Stimulated activated CD8-positive, alpha-beta memory T cell treated with anti-CD3 and anti-CD28 coated beads, Interleukin-12 subunit alpha, Interleukin-12 subunit beta, amount 100 ng/mL, for 24 hours (primary cell): ENCODE measurements around the gene C1orf115.
"Not testable (repeated sequence)": the region's sequence is repeated elsewhere in the genome, so short reads cannot be mapped to it uniquely, and the experiment has no call there.

Source experiments
- DNase-seq: peaks from one replicate; pipeline ENCODE4 v3.0.0-alpha.2; 2020; ENCODE audit errors: extremely low read depth

Gene C1orf115

GRCh38 chr1:220694866-220695382 is 4.8 kb downstream of the C1orf115 start:
- DNase-seq: no peak

DNA sequence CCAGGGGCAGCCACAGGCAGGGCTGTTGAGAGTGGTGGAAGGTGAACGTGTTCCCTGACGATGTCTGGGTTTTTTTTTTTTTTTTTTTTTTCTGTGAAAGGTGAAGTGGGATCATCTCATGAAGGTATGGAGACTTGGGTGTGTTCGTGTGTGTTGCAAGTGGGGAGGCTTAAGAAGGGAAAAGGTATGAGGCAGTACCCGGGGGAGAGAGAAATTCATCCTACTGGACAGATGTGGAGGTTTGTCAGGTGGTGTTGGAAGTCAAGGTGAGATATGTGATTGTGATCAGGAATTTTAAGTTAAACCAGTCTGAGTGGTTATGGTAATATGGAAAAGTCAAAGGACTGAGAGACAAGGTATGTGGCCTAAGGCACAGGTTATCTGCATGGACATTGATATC is 5.3 kb downstream of the C1orf115 start:
- no peak for DNase-seq

DNA sequence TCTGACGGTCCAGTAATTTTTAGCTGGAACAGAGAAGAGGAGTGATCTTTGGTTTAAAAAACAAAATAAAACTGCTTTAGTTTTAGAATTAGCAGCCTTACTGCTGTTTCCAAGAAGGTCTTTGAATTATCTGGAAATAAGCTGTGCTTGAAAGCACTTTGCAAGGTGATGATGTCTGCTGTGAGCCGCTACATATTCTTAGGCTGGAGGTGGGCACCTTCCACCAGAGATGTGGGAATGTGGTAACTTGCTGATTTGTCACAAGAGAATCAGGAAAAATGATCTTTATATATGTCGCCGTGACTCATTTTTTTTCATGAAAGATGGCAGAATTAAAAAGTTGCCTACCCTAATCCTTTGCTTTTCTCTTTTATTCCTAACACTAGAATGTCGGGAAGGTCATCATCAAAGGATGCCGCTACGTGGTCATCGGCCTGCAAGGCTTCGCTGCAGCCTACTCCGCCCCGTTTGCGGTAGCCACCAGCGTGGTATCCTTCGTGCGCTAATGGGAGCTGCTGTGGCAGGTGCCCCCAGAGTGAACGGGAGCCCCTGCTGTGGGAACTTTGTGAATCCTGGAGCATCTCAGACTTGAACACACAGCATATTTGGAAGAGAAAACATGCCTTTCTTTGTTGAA is 6.2 kb downstream of the C1orf115 start:
- DNase-seq: no peak

- no peak for DNase-seq
Observed at GRCh38 chr1:220696863-220697231, 6.7 kb downstream of the C1orf115 start.

GRCh38 chr1:220697326-220697725 is 7.2 kb downstream of the C1orf115 start:
- no peak for DNase-seq

- no peak for DNase-seq
Observed at GRCh38 chr1:220698607-220699016, 8.4 kb downstream of the C1orf115 start.

DNA sequence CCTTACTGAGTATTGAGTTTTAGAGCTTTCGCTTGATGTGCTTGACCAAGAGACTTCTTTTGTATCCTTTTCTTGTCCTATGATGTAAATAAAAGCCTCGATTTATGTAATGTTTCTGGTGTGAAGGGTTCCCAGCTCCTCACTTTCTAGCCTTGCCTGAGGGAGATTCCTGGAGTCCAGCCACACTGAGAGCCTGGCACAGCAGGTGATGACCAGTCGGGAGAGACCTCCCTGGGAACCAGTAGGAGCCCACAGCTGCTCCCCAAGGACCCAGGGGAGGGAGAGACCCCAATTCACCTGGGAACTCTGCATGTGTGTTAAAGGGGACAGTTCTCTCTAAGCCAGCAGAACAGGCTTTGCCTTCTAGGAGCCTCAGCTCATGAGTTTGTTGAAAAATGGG is 8.9 kb downstream of the C1orf115 start:
- no peak for DNase-seq

DNA sequence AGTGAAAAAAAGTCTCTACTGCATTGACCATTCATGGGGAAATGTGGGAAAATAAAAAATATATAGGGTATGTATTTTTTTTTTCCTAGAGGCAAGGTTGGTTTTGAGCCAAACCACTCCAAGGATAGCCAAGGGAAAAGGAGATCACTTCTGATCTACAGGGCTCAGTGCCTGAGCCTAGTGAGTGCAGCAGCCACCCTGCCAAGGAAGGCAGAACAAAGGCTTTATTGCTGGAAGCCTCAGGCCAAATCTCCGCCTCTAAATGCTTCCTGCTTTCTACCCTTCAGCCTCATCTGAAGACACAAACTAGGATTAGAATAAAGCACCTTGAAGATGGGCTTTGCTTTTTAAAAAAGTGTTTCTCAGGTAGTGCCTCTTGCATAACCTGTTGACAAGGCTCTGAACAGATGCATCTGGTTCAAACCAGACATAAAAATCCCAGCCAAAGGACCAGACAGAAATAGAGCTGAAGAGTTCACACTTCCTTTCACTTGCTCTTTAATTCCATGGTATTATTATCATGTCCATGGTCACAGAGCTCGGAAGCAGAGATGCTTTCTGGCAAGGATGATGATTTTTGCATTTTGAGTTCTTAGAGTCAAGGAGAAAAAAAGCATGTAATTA is 10.5 kb downstream of the C1orf115 start:
- DNase-seq: no peak

DNA sequence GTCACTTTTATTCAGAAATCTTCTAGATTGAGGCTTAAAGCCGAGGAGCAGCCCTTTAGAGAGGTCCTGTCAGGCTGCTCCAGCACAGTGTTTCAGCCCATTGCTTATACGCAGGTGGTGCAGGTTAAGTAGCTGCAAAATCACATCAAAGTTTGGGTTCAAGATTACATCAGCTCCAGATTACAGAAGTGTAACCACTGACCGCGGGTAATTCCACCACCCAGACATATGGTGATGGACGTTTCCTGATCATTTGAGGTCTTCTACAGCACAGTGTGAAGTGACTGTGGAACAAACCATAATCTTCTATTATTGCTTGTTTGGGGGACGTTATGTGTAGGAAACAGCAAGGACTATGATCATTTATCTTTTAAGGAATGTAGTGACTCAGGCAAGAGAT is 11.8 kb downstream of the C1orf115 start:
- DNase-seq: no peak

DNA sequence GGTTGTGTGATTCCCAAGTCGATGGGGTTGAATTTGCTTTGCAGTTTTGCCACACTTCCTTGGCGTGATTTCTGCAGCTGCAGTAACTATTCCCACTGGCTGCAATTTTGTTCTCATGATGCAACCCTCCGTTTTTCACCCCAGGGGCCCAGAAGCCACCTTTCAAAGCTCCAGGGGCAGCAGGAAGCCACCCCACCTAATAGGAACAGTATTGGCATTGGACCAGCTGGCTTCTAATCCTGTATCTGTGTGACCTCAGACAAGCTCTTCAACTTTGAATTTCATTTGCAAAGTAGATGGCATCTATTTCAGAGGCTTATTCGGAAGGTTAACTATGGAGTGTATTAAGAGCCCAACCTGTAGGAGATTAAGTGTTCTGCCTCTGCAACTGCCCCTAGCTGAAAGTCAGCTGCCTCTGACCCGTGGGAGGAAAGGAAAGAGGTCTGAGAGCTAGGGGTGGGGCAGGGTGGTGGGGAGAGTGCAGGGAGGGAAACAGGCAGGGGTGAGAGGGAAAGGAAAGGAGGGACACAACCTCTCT is 12.6 kb downstream of the C1orf115 start:
- no peak for DNase-seq

DNA sequence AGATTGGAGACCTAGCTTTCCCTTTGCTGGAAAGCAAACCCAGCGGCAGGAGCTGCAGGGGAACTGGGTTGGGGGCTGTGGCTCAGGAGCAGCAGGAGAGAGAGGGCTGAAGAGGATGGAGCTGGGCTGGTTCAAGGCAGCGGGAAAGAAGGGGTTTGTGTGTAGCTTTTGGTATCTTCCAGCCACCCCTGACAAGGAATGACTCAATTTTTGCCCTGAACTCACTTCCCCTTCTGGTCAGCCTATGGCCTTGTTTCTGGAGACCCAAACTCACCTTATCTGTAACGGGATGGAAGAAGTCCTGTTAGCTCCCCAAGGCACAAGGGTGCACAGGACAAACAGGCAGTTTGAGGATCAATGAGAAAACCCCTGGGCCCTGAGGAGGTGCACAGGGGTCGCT is 13.1 kb downstream of the C1orf115 start:
- DNase-seq: no peak

DNA sequence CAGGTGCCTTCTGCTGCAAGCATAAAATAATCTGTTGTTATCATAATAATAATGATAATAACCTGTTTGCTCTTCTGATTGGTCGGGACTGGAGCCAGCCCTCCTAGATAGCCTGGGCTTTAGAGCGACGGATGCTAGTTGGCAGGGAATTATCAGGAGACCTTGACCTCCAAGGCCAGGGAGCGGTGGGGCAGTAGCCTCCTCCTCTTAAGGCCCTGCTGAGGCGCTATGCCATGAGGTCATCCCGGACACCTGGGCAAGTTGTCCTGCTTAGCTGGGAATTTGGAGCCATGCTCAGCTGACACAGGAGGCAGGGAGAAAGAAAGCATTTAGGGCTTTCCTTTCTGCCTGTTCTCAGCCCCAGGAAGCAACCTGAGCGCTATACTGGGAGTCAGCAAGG is 15.6 kb downstream of the C1orf115 start:
- no peak for DNase-seq

- DNase-seq: no peak
Observed at GRCh38 chr1:220706480-220706879, 16.3 kb downstream of the C1orf115 start.

GRCh38 chr1:220707160-220707559 is 17.0 kb downstream of the C1orf115 start:
- DNase-seq: no peak

DNA sequence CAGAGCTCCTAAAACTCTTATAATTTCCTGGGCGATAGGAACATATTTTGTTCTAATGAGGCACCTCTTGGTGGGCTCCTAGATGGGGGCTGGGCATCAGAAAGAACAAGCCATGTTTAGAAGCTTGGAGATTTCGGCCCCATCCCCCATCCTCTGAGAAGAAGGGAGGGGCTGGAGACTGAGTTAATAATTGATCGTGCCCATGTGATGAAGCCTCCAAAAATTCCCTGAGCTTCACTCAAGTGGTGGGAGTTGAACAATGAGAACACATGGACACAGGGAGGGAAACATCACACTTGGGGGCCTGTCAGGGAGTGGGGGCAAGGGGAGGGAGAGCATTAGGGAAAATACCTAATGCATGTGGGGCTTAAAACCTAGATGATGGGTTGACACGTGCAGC is 18.1 kb downstream of the C1orf115 start:
- DNase-seq: no peak

GRCh38 chr1:220708936-220709801 is 19.0 kb downstream of the C1orf115 start:
- no peak for DNase-seq

GRCh38 chr1:220710333-220710732 is 20.2 kb downstream of the C1orf115 start:
- no peak for DNase-seq

- DNase-seq: no peak
Observed at GRCh38 chr1:220711056-220711809, 21.1 kb downstream of the C1orf115 start.

- DNase-seq: not testable (repeated sequence)
Observed at GRCh38 chr1:220715986-220716385, 25.8 kb downstream of the C1orf115 start.

DNA sequence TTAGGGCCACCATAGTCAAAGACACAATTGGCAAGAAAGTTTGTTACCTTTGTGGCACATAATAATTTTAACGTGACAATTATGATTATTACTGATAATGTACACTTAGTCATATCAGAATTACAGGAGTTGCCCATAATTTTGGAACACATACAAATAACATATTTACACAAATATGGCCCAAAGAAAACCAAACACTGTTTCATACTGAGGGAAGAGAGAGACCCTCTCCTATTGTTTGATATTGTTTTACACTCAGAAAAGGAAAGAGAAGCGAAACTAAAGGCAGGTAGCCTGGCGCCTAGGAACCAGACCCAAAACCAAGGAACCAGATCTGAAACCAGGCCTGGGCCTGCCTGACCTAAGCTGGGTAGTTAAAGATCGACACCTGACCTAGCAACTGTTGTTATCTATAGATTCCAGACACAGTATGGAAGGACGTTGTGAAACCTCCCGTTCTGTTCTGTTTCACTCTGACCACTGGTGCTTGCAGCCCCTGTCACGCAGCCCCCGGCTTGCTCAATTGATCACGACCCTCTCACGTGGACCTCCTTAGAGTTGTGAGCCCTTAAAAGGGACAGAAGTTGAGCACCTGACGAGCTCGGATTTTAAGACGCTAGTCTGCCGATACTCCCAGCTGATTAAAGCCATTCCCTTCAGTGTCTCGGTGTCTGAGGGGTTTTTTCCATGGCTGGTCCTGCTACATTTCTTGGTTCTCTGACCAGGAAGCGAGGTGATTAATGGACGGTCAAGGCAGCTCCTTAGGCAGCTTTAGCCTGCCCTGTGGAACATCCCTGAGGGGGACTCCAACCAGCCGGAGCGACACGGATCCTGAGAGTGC is 27.9 kb downstream of the C1orf115 start:
- no peak for DNase-seq

DNA sequence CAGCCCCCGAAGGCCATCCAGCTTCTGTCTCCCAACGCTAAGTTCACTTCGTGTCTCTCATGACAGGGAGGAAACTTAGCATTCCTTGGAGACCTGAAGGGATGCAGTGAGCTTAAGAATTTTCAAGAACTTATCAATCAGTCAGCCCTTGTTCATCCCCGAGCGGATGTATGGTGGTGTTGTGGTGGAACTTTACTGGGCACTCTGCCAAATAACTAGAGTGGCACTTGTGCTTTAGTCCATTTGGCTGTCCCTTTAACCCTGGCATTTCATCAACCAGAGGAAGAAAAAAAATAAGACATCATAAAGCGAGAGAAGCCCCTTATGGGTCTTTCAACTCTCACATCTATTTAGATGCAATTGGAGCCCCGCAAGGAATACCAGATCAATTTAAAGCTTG is 31.1 kb downstream of the C1orf115 start:
- DNase-seq: not testable (repeated sequence)
